GM21529 (cell line): ENCODE results near the gene C2CD4B.

ENCODE experiments used
- ATAC-seq: cut with Tn5 transposase; IDR thresholded peaks from one replicate; pipeline ENCODE4 v1.9.1; 2021; ENCODE audit not compliant: unreplicated experiment

Gene C2CD4B

GRCh38 chr15:62149729-62150128 lies 15.4 kb downstream of the C2CD4B start:
- ATAC-seq = no peak

GRCh38 chr15:62147551-62147950 lies 17.5 kb downstream of the C2CD4B start:
- no peak for ATAC-seq

- no peak for ATAC-seq
Observed at GRCh38 chr15:62147149-62147548, 17.9 kb downstream of the C2CD4B start.

- no peak for ATAC-seq
Observed at GRCh38 chr15:62145015-62145735, 19.9 kb downstream of the C2CD4B start.

GRCh38 chr15:62142736-62143135 lies 22.3 kb downstream of the C2CD4B start:
- ATAC-seq = no peak

GRCh38 chr15:62141643-62142588 lies 23.2 kb downstream of the C2CD4B start:
- no peak for ATAC-seq

- ATAC-seq = no peak
Observed at GRCh38 chr15:62141200-62141599, 23.9 kb downstream of the C2CD4B start.

GRCh38 chr15:62138124-62138523 lies 27.0 kb downstream of the C2CD4B start:
- no peak for ATAC-seq

- ATAC-seq = no peak
Observed at GRCh38 chr15:62136911-62137865, 27.9 kb downstream of the C2CD4B start.

- no peak for ATAC-seq
Observed at GRCh38 chr15:62135532-62136134, 29.5 kb downstream of the C2CD4B start.

- ATAC-seq = no peak
Observed at GRCh38 chr15:62133141-62133540, 31.9 kb downstream of the C2CD4B start.

GRCh38 chr15:62128916-62129315 lies 36.2 kb downstream of the C2CD4B start:
- ATAC-seq = no peak

- ATAC-seq = no peak
Observed at GRCh38 chr15:62126364-62126763, 38.7 kb downstream of the C2CD4B start.

- ATAC-seq = no peak
Observed at GRCh38 chr15:62125773-62126172, 39.3 kb downstream of the C2CD4B start.

- ATAC-seq = no peak
Observed at GRCh38 chr15:62124973-62125303, 40.1 kb downstream of the C2CD4B start.

GRCh38 chr15:62124176-62124972 lies 40.7 kb downstream of the C2CD4B start:
- no peak for ATAC-seq

GRCh38 chr15:62122249-62122648 lies 42.8 kb downstream of the C2CD4B start:
- no peak for ATAC-seq

- ATAC-seq = no peak
Observed at GRCh38 chr15:62121273-62122015, 43.6 kb downstream of the C2CD4B start.

GRCh38 chr15:62120776-62121175 lies 44.3 kb downstream of the C2CD4B start:
- ATAC-seq = no peak
